ENCODE data around the gene SEC24C.

Gene SEC24C

GRCh38 chr10:73796766-73797165, 52.6 kb downstream of the SEC24C start:
- no peak for DNase-seq

- DNase-seq = no peak
Observed at GRCh38 chr10:73797324-73798025, 53.3 kb downstream of the SEC24C start.

- no peak for DNase-seq
Observed at GRCh38 chr10:73798087-73798486, 53.9 kb downstream of the SEC24C start.

- no peak for DNase-seq
Observed at GRCh38 chr10:73798927-73799560, 54.9 kb downstream of the SEC24C start.

- DNase-seq = no peak
Observed at GRCh38 chr10:73799899-73800559, 55.9 kb downstream of the SEC24C start.

GRCh38 chr10:73800560-73801252, 56.5 kb downstream of the SEC24C start:
- DNase-seq = no peak

GRCh38 chr10:73801253-73801590, 57.0 kb downstream of the SEC24C start:
- no peak for DNase-seq

GRCh38 chr10:73802276-73802991, 58.3 kb downstream of the SEC24C start:
- no peak for DNase-seq

- DNase-seq = no peak
Observed at GRCh38 chr10:73803680-73804286, 59.6 kb downstream of the SEC24C start.

GRCh38 chr10:73806176-73806950, 62.2 kb downstream of the SEC24C start:
- no peak for DNase-seq

GRCh38 chr10:73807471-73807870, 63.3 kb downstream of the SEC24C start:
- no peak for DNase-seq

- DNase-seq = no peak
Observed at GRCh38 chr10:73808021-73808815, 64.0 kb downstream of the SEC24C start.

- DNase-seq = no peak
Observed at GRCh38 chr10:73809061-73809818, 65.1 kb downstream of the SEC24C start.

- no peak for DNase-seq
Observed at GRCh38 chr10:73810358-73810734, 66.2 kb downstream of the SEC24C start.

- DNase-seq = peak; percentile 62
Observed at GRCh38 chr10:73810735-73811465, 66.7 kb downstream of the SEC24C start.

GRCh38 chr10:73812657-73813056, 68.5 kb downstream of the SEC24C start:
- DNase-seq = no peak

- no peak for DNase-seq
Observed at GRCh38 chr10:73813333-73813732, 69.2 kb downstream of the SEC24C start.

GRCh38 chr10:73814276-73814895, 70.2 kb downstream of the SEC24C start:
- no peak for DNase-seq

Measured in activated gamma-delta T cell treated with Interleukin-2 at 50 U/mL for 16 hours (primary cell).